Measurements from ENCODE around the gene AADAC. TPM values are rescaled to one million over a fixed set of nuclear protein-coding genes. Genes with fewer than 3 reads are reported as not detected.

Gene AADAC
- polyA plus RNA-seq, 1 donor (not counting 4 experiments of a cell fraction or from before 2014, with no cell fraction given), result 0.28 TPM

DNA sequence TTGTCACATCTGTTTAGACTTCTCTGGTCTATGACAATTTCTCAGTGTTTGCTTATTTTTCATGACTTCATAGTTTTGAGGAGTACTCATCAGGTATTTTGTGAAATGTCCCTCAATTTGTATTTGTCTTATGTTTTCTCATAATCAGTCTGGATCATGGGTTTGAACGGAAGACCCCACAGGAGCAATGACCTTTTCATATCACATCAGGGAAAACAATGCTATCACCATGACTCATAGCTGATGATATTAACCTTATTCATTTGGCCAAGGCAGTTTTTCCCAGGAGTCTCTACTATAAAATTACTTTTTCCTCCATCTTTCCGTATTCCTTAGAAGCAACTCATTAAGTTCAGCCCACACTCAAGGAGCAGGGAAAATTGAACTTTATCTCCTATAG lies 47.5 kb upstream of the AADAC start:
- Histone ChIP-seq H3K4me3 (ENCODE audit: control insufficient read depth in 2 of 3, extremely low read depth in 1 of 3, insufficient read depth in 2 of 3, low read depth in 1 of 3, low read length in 3 of 3) (no peak overlapping the region), H3K79me2 (ENCODE audit: control insufficient read depth, insufficient read depth, low read length) (no peaks in the 10 kb centered on the region), H3K9ac (ENCODE audit: control insufficient read depth, extremely low read depth, insufficient read depth, low read length) (no peak overlapping the region), H3K9me3 (ENCODE audit: control insufficient read depth, low read depth, low read length) (no peaks in the 10 kb centered on the region), H2AFZ (ENCODE audit: control insufficient read depth, low read length) (no peak overlapping the region), H3K4me2 (ENCODE audit: control insufficient read depth, extremely low read depth, insufficient read depth, low read depth, low read length) (no peak overlapping the region), H4K20me1 (ENCODE audit: control insufficient read depth, extremely low read depth, insufficient read depth, low read length) (no peaks in the 10 kb centered on the region), H3K4me1 (ENCODE audit: control insufficient read depth, extremely low read depth, insufficient read depth, low read length) (peaks cover 13% of the 10 kb centered on the region), H3K36me3 (ENCODE audit: control insufficient read depth in 2 of 2, extremely low read depth in 1 of 2, insufficient read depth in 2 of 2, low read length in 2 of 2) (no peaks in the 10 kb centered on the region), H3K9me1 (ENCODE audit: control insufficient read depth, extremely low read depth, insufficient read depth, low read length) (no peaks in the 10 kb centered on the region), H3K27ac (ENCODE audit: control insufficient read depth, insufficient read depth, low read length) (no peak overlapping the region), H3K27me3 (ENCODE audit: control insufficient read depth, extremely low read depth, insufficient read depth, low read length) (no peaks in the 10 kb centered on the region)
- DNase-seq (ENCODE audit: low read depth, low spot score) (no peak), FAIRE-seq (no peak)
- dilution Hi-C loops (cut with MboI; ENCODE audit: extremely low pct_ligation_motif_present, low sequenced_read_pairs), result no loop called here
- TF ChIP-seq EZH2 (IDR thresholded peaks at IDR 0.05; ENCODE audit: low read length), result no peak
- TF ChIP-seq, protein P1, sequence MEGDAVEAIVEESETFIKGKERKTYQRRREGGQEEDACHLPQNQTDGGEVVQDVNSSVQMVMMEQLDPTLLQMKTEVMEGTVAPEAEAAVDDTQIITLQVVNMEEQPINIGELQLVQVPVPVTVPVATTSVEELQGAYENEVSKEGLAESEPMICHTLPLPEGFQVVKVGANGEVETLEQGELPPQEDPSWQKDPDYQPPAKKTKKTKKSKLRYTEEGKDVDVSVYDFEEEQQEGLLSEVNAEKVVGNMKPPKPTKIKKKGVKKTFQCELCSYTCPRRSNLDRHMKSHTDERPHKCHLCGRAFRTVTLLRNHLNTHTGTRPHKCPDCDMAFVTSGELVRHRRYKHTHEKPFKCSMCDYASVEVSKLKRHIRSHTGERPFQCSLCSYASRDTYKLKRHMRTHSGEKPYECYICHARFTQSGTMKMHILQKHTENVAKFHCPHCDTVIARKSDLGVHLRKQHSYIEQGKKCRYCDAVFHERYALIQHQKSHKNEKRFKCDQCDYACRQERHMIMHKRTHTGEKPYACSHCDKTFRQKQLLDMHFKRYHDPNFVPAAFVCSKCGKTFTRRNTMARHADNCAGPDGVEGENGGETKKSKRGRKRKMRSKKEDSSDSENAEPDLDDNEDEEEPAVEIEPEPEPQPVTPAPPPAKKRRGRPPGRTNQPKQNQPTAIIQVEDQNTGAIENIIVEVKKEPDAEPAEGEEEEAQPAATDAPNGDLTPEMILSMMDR (optimal IDR thresholded peaks at IDR 0.05 in 1 of 3, IDR thresholded peaks at IDR 0.05 in 1 of 3, conservative IDR thresholded peaks at IDR 0.05 in 1 of 3; ENCODE audit: extremely low read depth in 1 of 3, insufficient read depth in 2 of 3, low read length in 3 of 3), result no peak

DNA sequence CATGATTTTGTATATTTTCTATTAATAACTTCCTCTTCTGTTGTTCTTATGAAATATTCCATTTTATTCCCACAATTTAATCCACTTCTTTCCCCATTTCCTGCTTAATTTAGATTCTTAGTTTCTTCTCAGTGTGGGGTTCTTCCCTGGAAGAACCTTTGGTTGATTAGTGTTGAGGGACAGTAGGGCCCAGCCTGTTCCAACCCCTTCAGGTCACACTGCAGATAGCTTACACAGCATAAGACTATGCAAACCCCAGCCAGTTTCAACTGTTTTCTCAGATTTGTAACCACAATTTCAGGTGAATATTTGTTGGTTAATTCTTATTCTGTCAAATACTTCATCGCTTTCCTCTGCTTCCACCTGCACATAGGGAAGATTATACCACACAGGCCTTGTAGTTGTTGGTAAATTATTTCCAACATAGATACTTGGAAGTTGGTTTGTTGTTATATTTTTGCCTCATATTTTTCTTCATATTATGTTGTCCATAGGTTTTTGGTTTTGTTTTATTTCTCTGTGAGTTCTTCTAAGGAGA lies 45.5 kb upstream of the AADAC start:
- no peak overlapping the region for H3K4me3 ChIP-seq (ENCODE audit: control insufficient read depth in 2 of 3, extremely low read depth in 1 of 3, insufficient read depth in 2 of 3, low read depth in 1 of 3, low read length in 3 of 3)
- no peak overlapping the region for H3K9ac ChIP-seq (ENCODE audit: control insufficient read depth, extremely low read depth, insufficient read depth, low read length)
- dilution Hi-C loops (cut with MboI; ENCODE audit: extremely low pct_ligation_motif_present, low sequenced_read_pairs), result no loop called here
- H3K79me2 ChIP-seq (ENCODE audit: control insufficient read depth, insufficient read depth, low read length), result no peaks in the 10 kb centered on the region
- H3K27me3 ChIP-seq (ENCODE audit: control insufficient read depth, extremely low read depth, insufficient read depth, low read length), result no peaks in the 10 kb centered on the region
- H2AFZ ChIP-seq (ENCODE audit: control insufficient read depth, low read length), result no peak overlapping the region
- peaks cover 13% of the 10 kb centered on the region for H3K4me1 ChIP-seq (ENCODE audit: control insufficient read depth, extremely low read depth, insufficient read depth, low read length)
- TF ChIP-seq, protein P1 (optimal IDR thresholded peaks at IDR 0.05 in 1 of 3, IDR thresholded peaks at IDR 0.05 in 1 of 3, conservative IDR thresholded peaks at IDR 0.05 in 1 of 3; ENCODE audit: extremely low read depth in 1 of 3, insufficient read depth in 2 of 3, low read length in 3 of 3), result no peak
- TF ChIP-seq EZH2 (IDR thresholded peaks at IDR 0.05; ENCODE audit: low read length), result no peak
- no peaks in the 10 kb centered on the region for H3K9me3 ChIP-seq (ENCODE audit: control insufficient read depth, low read depth, low read length)
- H3K36me3 ChIP-seq (ENCODE audit: control insufficient read depth in 2 of 2, extremely low read depth in 1 of 2, insufficient read depth in 2 of 2, low read length in 2 of 2), result no peaks in the 10 kb centered on the region
- DNase-seq (ENCODE audit: low read depth, low spot score) (no peak), FAIRE-seq (no peak)
- H3K4me2 ChIP-seq (ENCODE audit: control insufficient read depth, extremely low read depth, insufficient read depth, low read depth, low read length), result no peak overlapping the region
- no peaks in the 10 kb centered on the region for H3K9me1 ChIP-seq (ENCODE audit: control insufficient read depth, extremely low read depth, insufficient read depth, low read length)
- H3K27ac ChIP-seq (ENCODE audit: control insufficient read depth, insufficient read depth, low read length), result no peak overlapping the region
- no peaks in the 10 kb centered on the region for H4K20me1 ChIP-seq (ENCODE audit: control insufficient read depth, extremely low read depth, insufficient read depth, low read length)

All from keratinocyte (primary cell).